ENCODE measurements around the gene PDE8A.

DNA sequence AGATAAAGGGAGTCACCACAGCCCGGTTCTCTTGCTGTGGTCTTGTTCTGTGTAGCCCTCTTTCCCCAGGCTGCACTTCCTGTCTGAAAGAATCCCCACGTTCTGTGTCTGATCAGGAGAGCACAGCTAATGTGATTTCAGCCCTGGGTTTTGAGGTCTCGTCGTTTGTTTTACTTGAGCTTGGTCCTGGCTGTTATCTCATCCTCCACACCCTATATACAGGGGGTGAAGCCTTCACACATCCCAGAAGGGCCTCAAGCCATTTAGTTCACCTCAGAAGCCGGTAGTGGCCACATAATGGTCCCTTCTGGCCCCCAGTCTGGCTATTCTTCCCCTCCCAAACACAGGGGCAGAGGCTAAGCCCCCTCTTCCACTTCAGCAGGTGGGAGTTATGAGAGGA lies 115.6 kb downstream of the PDE8A start:
- TF ChIP-seq GATA3 (IDR thresholded peaks at IDR 0.05; ENCODE audit: low read depth, low read length) (no peak), GATA2 (IDR thresholded peaks at IDR 0.05; ENCODE audit: low read depth, low read length) (no peak)
